NCI-H2107 treated with DMSO at 0.1 percent for 48 hours (cell line): ENCODE results near the gene FAM187B.
"Not testable (repeated sequence)": the region's sequence is repeated elsewhere in the genome, so short reads cannot be mapped to it uniquely, and the experiment has no call there.

Source experiments
- DNase-seq: peaks from one replicate; lab custom pipeline; 2025; ENCODE audit not compliant: unreplicated experiment; lab: John Stamatoyannopoulos, UW

The FAM187B gene

GRCh38 chr19:35236638-35237400 is 8.3 kb upstream of the FAM187B start:
- DNase-seq = no peak

DNA sequence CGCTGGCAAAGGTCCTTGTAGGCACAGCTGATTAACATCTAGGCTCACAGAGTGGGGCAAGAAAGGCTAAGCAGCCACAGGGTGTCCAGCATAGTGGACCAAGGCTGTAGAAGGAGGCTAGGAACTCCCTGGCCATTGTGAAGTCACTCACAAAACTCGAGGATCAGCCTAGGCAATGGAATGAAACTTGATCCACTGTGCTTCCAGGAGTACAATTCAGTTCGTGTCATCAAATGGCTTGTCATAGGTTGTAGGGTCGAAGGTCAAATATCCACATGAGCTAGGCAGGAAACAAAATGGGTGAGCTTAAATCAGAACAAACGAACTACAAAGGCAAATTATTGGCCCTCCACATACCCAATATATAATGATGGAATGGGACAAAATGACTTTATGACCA is 4.4 kb upstream of the FAM187B start:
- no peak for DNase-seq

DNA sequence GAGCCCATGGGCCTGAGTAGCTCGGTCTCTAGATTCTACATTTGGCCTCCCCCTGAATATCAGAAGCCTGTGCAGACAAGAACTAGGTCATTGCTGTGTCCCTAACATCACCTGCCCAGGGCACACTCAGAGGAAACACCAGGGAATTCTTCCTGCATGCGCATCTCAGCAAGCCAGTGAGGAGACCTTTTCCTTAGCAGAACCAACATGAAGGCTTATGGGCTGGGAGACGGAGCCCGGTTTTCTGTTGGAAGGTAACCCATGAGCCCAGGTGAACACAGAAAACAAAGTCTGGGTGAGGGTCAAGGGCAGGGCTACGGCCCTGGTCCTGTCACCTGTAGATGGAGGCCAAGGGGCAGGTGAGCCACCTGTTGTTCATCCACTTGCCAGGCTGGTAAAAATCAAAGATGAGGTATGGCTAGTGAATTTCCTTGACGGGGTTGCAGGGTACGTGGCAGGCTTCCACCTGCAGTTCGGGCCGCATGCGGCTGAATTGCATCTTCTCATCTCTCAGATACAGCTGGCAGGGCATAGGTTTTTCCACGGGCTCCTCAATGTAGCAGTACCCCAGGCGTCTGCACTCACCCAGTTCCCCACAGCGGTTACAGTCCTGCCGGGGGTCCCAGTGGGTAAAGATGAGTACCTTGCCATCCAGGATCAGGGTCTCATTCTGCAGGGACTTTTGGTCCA is 3.6 kb upstream of the FAM187B start:
- no peak for DNase-seq

DNA sequence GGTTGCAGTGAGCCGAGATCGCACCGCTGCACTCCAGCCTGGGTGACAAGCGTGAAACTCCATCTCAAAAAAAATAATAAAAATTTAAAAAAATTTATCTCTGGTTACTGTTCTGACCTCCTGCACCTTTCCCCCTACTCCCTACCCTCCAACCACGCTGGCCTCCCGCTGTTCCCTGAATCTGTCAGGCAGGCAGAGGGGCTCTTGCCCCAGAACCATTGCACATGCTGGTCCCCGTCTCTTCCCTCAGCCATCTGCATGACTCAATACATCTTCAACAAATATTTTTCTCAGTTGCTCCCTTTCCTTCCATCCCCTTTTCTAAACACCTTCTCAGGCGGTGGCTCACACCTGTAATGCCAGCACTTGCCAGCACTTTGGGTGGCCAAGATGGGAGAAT is 1.1 kb upstream of the FAM187B start:
- DNase-seq = no peak

DNA sequence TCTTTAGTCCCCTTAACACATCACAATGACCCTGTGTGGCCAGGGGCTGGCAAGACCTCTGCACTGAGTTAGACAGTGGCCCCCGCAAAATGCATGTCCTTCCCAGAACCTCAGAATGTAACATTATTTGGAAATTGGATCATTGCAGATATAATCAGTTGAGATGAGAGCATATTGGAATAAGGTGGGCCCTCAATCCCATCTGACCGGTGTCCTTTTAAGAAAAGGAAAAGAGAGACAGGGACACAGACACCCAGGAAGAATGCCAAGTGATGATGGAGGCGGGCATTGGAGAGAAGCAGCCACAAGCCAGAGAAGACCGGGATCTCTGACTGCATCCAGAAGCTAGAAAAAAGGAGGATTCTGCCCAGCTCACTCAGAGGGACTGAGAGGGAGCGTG is 1.8 kb downstream of the FAM187B start:
- no peak for DNase-seq

GRCh38 chr19:35225951-35226350 is 2.6 kb downstream of the FAM187B start:
- no peak for DNase-seq

DNA sequence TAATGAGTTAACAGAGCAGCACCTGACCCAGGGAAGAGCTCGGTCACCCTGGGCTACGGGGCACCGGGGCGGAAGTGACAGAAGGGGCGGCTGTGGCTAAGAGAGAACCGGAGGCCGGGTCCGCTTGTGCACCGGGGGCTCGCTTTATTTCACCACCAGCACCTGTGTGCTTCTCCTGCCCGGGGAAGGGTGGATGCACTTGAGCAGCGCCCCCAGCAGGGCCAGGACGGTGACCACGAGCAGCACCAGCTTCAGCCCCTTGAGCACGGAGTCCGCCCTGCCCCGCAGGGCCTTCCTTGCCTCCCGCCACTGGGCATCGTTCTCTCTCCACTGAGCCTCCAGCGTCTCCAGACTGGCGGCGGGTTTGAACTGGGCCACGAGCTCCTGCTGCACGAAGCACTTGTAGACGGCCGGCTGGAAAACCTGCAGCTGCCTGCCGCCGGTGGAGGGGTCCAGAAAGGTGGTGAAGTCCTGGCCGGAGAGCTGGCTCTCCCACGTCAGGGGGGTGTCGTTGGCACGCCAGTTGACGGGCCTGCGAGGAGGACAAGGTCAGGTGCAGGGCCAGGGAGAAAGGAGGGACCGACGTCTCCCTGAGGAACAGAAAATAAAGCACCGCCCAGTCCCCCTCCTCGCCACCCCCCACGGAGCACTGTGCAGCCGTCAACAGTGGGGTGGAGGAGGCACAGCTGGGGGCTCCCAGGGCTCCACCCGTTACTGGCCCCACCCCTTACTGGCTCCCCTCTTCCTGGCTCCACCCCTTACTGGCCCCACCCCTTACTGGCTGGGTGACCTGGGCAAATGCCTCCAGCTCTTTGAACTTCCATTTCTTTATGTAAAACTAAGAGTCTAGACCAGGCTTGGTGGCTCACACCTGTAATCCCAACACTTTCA is 3.6 kb downstream of the FAM187B start:
- DNase-seq = no peak

- DNase-seq = no peak
Observed at GRCh38 chr19:35223862-35224505, 4.6 kb downstream of the FAM187B start.

DNA sequence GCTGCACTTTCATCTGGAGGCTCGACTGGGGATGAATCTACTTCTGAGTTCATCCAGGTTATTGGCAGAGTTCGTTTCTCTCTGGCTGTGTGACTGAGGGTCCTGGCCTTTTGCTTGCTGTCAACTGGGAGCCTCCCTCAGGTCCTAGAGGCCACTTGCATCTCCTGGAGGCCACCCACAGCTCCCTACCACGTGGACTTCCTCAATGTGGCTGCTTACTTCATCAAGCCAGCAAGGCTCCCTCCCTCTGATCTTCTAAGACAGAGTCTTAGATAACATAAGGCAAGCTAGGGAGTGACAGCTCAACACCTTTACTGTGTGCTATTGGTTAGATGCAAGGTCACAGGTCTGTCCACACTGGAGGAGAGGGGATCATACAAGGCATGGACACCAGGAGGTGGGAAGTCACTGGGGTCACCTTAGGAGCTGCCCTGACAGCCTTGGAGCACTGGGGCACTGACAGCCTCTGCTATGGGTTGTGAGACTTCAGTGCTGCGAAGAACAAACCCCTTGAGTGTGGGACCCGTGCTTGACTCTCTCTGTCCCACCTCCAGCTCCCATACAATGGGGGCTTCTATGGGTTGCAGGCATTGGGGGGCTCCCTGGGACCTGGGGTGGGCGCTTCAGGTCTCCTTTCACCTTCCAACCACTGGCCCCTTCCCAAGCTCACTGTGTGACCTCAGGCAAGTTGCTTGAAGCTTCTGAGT is 5.3 kb downstream of the FAM187B start:
- DNase-seq = no peak

- no peak for DNase-seq
Observed at GRCh38 chr19:35222373-35223015, 6.0 kb downstream of the FAM187B start.

DNA sequence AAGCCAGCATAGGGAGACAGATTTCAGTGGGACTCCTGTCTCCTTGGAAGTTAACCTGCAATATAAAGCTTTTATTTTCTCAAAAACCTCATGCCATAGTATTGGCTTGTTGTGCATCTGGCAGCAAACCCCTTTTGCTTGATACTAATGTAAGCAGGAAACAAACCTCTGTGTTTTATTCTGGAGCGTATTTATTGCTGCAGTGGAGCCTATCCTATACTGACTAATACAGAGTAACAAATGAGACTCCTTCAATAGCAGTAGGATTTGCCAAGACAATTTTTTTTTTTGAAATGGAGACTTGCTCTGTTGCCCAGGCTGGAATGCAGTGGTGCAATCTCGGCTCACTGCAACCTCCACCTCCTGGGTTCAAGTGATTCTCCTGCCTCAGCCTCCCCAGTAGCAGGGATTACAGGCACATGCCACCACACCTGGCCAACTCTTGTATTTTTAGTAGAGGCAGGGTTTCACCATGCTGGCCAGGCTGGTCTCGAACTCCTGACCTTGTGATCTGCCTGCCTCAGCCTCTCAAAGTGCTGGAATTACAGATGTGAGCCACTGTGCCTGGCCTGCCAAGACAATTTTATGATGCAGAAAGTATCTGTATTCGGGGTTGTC is 7.5 kb downstream of the FAM187B start:
- DNase-seq = not testable (repeated sequence)

- no peak for DNase-seq
Observed at GRCh38 chr19:35220315-35220921, 8.1 kb downstream of the FAM187B start.

GRCh38 chr19:35219008-35219407 is 9.5 kb downstream of the FAM187B start:
- DNase-seq = no peak

- no peak for DNase-seq
Observed at GRCh38 chr19:35217649-35217990, 10.9 kb downstream of the FAM187B start.

DNA sequence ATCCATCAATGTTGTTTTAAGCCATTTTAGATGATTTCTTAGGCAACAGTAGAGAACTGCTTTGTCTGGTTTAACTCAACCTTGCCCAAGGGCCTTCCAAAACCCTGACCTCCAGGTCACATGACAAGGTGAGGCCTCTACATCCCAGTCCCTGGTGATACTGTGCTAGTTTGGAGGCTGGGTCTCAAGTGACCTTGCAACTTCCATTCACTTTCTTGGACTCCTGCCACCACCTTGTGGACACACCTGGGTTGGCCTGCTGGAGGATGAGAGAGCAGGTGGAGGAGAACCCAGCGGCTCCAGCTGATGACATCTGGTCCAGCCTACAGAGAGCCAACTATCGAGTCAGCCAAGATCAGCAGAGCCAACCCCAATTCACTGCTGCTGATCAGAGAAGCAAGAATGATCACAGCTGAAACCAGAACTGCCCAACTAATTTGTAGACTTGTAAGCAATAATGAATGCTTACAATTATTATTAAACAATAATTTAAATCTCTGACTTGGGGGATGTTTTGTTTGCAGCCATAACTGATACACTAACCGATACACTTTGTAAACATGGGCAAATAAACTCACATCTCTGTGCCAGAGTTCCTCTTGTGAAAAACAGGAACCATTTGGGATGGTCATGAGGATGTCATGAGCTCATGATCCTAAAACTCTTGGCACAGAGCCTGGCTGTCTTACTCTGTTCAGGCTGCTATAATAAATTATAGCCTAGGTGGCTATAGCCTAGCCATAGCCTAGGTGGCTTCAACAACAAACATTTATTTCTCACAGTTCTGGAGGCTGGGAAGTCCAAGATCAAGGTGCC is 11.5 kb downstream of the FAM187B start:
- no peak for DNase-seq

- no peak for DNase-seq
Observed at GRCh38 chr19:35216016-35216832, 12.3 kb downstream of the FAM187B start.

GRCh38 chr19:35214766-35215422 is 13.6 kb downstream of the FAM187B start:
- no peak for DNase-seq
